ENCODE data around the gene SBNO1.
A peak's percentile ranks its signal among the peaks of the same experiment; 100 is the strongest.
"Not testable (repeated sequence)": the region's sequence is repeated elsewhere in the genome, so short reads cannot be mapped to it uniquely, and the experiment has no call there.

SBNO1 gene

GRCh38 chr12:123388177-123388950, 23.7 kb upstream of the SBNO1 start:
- peak; percentile 96 for DNase-seq

GRCh38 chr12:123387508-123388176, 23.0 kb upstream of the SBNO1 start:
- DNase-seq = no peak

GRCh38 chr12:123385536-123385935, 20.9 kb upstream of the SBNO1 start:
- DNase-seq = not testable (repeated sequence)

GRCh38 chr12:123384994-123385376, 20.3 kb upstream of the SBNO1 start:
- DNase-seq = no peak

- DNase-seq = no peak
Observed at GRCh38 chr12:123384318-123384993, 19.8 kb upstream of the SBNO1 start.

- no peak for DNase-seq
Observed at GRCh38 chr12:123382684-123383083, 18.0 kb upstream of the SBNO1 start.

GRCh38 chr12:123379391-123379790, 14.7 kb upstream of the SBNO1 start:
- DNase-seq = no peak

GRCh38 chr12:123372415-123372814, 7.8 kb upstream of the SBNO1 start:
- DNase-seq = not testable (repeated sequence)

GRCh38 chr12:123371667-123372368, 7.2 kb upstream of the SBNO1 start:
- DNase-seq = not testable (repeated sequence)

- no peak for DNase-seq
Observed at GRCh38 chr12:123369229-123369628, 4.6 kb upstream of the SBNO1 start.

GRCh38 chr12:123368431-123368830, 3.8 kb upstream of the SBNO1 start:
- DNase-seq = not testable (repeated sequence)

GRCh38 chr12:123367511-123367910, 2.9 kb upstream of the SBNO1 start:
- DNase-seq = no peak

GRCh38 chr12:123365025-123365917, 624 bp upstream of the SBNO1 start:
- peak; percentile 95 for DNase-seq

- DNase-seq = no peak
Observed at GRCh38 chr12:123363740-123364531, 711 bp downstream of the SBNO1 start.

GRCh38 chr12:123363390-123363739, 1.3 kb downstream of the SBNO1 start:
- no peak for DNase-seq

- DNase-seq = no peak
Observed at GRCh38 chr12:123358035-123358434, 6.6 kb downstream of the SBNO1 start.

GRCh38 chr12:123356159-123356670, 8.4 kb downstream of the SBNO1 start:
- DNase-seq = no peak

GRCh38 chr12:123354600-123354999, 10.0 kb downstream of the SBNO1 start:
- no peak for DNase-seq

- no peak for DNase-seq
Observed at GRCh38 chr12:123351349-123351748, 13.3 kb downstream of the SBNO1 start.

GRCh38 chr12:123346946-123347345, 17.7 kb downstream of the SBNO1 start:
- no peak for DNase-seq

- no peak for DNase-seq
Observed at GRCh38 chr12:123344086-123344485, 20.6 kb downstream of the SBNO1 start.
